ENCODE measurements around the gene ROS1.

The ROS1 gene

GRCh38 chr6:117440706-117441525 is 15.2 kb upstream of the ROS1 start:
- DNase-seq (ENCODE audit: low spot score), result peak; percentile 6

GRCh38 chr6:117432273-117432672 is 6.5 kb upstream of the ROS1 start:
- DNase-seq (ENCODE audit: low spot score), result no peak

GRCh38 chr6:117423754-117424153 is 2.0 kb downstream of the ROS1 start:
- no peak for DNase-seq (ENCODE audit: low spot score)

GRCh38 chr6:117418320-117418719 is 7.4 kb downstream of the ROS1 start:
- DNase-seq (ENCODE audit: low spot score), result no peak

GRCh38 chr6:117417851-117418250 is 7.9 kb downstream of the ROS1 start:
- no peak for DNase-seq (ENCODE audit: low spot score)

- DNase-seq (ENCODE audit: low spot score), result no peak
Observed at GRCh38 chr6:117414770-117415169, 11.0 kb downstream of the ROS1 start.

DNA sequence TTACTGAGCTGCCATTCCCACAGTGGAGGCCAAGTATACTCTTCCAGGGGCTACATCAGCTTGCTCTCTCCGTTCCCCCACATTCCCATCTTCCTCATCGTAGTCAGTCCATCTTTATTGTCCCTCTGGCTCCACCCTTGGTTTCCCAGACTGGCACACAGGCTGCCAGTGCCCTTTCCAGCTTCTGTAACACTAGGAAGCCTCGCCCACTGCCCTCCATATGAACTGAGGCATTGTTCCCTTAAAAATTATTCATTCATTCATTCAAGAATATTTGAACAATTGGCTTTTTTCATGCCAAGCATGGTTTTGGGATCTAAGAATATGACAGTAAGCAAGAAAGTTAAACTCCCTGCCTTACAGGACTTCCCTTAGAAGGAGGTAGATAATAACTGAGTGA is 14.3 kb downstream of the ROS1 start:
- DNase-seq (ENCODE audit: low spot score), result no peak

DNA sequence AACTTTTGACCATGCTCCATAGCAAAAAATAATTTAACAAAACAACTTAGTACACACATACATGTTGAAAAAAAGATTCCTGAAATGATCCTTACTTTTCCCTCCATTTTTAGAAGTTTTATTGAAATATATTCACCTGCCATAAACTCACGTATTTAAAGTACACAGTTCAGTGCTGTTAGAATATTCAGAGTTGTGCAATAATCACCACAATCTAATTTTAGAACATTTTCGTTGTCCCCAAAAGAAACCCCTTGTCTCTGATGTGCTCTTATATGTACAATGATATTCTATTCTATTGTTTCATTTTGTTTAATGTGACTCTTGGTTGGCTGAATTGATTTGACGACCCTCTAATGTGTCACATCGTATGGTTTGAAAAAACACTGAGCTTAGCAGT is 15.9 kb downstream of the ROS1 start:
- no peak for DNase-seq (ENCODE audit: low spot score)

- DNase-seq (ENCODE audit: low spot score), result no peak
Observed at GRCh38 chr6:117409420-117409819, 16.3 kb downstream of the ROS1 start.

- no peak for DNase-seq (ENCODE audit: low spot score)
Observed at GRCh38 chr6:117404548-117404947, 21.2 kb downstream of the ROS1 start.

- DNase-seq (ENCODE audit: low spot score), result no peak
Observed at GRCh38 chr6:117401799-117402198, 23.9 kb downstream of the ROS1 start.

- no peak for DNase-seq (ENCODE audit: low spot score)
Observed at GRCh38 chr6:117399924-117400323, 25.8 kb downstream of the ROS1 start.

DNA sequence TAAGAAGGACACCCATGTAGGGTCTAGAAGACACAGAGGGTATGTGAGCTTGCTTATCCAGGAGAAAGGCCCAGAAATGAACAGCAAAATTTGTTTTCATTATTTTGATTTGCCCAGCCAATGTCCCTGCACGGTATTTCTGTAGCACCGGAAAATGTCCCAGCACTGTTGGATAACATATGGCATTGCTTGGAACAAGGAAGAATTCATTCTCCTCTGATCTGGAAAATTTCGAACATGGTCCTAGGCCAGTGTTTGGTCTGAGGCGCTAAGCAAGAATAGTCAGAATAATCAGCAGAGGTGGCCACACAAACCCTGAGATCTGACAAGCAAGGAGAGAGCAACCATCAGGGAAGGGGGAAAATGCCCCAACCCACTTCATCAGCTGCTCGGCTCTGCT is 26.6 kb downstream of the ROS1 start:
- no peak for DNase-seq (ENCODE audit: low spot score)

GRCh38 chr6:117397536-117398227 is 28.1 kb downstream of the ROS1 start:
- DNase-seq (ENCODE audit: low spot score), result no peak

- no peak for DNase-seq (ENCODE audit: low spot score)
Observed at GRCh38 chr6:117396228-117396627, 29.5 kb downstream of the ROS1 start.

DNA sequence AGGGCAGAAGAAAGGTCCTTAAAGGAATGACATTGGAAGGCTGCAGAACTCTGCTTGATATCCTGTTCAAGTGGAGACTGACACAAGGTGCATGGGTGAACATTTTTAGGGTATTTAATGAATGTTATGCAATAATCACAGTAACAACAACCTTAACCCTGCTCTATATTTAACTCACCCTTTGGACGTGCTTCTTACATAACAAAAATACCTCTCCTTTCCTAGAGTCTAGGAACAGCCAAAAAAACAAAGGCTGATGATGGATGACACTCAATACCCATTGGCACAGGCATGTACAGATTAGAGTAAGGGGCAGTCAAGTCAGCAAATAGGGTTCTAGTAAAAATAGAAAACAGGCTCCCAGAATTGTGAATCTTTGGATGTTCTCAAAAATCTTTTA is 30.6 kb downstream of the ROS1 start:
- DNase-seq (ENCODE audit: low spot score), result no peak

DNA sequence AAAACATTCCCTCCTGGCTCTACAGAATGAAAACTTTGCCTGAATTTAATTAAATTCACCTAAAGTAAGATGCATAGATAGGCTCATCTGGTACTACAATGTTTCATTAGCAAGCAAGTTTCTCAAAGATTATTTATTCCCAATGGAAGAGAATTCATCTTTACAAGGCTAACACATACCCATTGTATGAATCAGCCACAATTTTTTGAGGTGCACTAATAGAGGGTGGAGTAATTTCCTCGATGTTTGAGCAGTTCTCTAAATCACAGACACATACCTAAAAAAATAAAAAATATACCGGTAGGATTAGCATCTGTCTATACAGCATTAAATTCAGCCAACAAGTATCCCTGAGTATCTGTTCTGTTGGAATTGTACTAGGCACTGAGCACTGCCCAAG is 32.7 kb downstream of the ROS1 start:
- DNase-seq (ENCODE audit: low spot score), result no peak

DNA sequence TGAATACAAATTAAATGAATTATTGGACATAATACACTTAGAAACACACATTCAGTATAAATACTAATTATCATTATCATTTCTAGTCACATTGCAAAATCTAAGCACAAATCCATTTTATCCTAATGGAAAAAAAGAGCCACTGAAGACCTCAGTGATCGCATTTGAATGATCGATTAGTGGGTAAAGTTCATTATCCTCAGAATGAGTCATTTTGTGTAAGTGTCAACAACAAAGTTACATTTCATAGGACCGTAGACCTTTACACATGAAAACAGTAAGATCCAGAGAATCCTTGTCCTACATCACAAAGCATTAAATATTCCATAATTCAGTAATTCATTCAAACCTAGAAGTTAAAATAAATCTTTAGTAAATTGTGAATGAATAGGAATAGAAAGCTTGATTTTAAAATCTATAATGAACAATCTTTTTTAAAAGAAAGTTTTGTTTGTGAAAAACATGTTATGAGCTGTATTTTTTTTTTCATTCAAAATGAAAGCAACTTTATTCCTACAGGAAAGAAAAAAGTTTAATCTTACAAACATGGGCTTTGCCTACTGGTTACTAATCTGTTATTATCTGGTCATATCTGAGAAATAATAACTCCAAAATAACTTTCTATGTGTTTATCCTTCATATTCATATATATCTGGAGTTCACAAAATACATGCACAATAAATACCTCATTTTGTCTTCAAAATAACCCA is 33.7 kb downstream of the ROS1 start:
- no peak for DNase-seq (ENCODE audit: low spot score)

DNA sequence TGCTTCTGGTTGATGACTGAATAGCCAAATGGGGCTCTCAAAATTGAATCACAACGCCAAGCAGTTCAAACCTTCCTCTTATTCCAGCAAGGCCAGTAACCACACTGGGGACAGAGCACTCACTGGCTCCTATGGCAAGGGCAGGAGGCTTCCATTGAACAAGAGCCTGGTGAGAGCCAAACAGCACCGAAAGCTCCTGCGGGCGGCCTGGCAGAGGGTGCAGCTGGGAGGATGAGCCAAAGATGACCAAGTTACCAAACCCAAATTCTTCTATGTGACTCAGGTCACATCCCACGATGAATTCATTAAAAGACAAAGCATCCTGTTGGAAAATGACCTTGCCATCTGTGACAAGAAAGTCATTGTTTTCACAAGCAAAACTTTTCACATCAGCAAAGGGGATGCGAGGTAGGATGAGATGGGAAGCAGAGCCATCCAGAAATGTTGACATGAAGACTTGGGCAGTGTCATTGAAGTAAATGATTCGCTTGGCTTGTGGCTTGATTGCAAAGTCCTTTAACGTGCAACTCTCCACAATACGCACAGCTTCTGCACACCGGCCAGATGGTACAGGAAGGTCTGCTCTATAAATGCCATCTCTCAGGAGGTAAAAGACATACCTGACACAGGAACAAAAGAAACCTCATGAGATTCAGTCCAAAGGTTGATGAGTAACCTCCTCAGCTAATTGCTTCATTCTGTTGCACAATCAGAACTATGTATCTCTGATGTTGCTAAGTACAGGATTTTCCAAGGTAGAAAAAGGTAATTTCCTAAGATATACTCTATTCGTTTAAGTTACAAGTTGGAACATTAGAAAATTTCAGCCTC is 36.3 kb downstream of the ROS1 start:
- peak; percentile 71 for DNase-seq (ENCODE audit: low spot score)

GRCh38 chr6:117387454-117387974 is 38.2 kb downstream of the ROS1 start:
- no peak for DNase-seq (ENCODE audit: low spot score)

GRCh38 chr6:117384659-117385058 is 41.1 kb downstream of the ROS1 start:
- DNase-seq (ENCODE audit: low spot score), result no peak

DNA sequence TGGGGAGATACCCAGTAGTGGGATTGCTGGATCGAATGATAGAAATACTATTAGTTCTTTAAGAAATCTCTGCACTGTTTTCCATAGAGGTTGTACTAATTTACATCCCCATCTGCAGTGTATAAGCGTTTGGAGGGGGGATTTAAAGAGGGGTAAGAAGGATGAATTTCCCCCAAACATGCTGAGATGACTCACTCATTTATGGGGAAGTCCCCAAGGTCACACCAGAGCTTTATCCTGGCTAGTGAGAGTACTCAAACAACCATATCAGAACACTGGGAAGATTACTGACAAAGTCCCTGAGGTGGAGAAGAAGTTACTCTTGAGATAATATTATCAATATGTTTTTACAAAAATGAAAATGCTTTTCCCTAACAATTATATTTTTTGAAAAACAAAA is 44.0 kb downstream of the ROS1 start:
- DNase-seq (ENCODE audit: low spot score), result no peak
